ENCODE results near the gene ZBTB7C.
A peak's percentile ranks its signal among the peaks of the same experiment; 100 is the strongest.

ZBTB7C gene

GRCh38 chr18:48011926-48012465 is 397.2 kb downstream of the ZBTB7C start:
- H3K4me3 ChIP-seq (ENCODE audit: insufficient read length, low read depth): no peak overlapping the region
- no peak for DNase-seq (ENCODE audit: low read depth, low spot score)
- TF ChIP-seq YY1 (IDR thresholded peaks at IDR 0.05; ENCODE audit: insufficient read depth, insufficient read length) (no peak), SUZ12 (IDR thresholded peaks at IDR 0.05; ENCODE audit: extremely low read depth, insufficient read depth, insufficient read length) (no peak), ZNF274 (IDR thresholded peaks at IDR 0.05; ENCODE audit: low read depth, low read length) (no peak)
- H3K9me3 ChIP-seq (ENCODE audit: insufficient read depth, low read length): no peaks in the 10 kb centered on the region
- H3K27me3 ChIP-seq (ENCODE audit: insufficient read depth, insufficient read length): peaks cover 8% of the 10 kb centered on the region
- H3K36me3 ChIP-seq (ENCODE audit: insufficient read depth, insufficient read length, low read length): no peaks in the 10 kb centered on the region
- H3K4me1 ChIP-seq (ENCODE audit: insufficient read depth, insufficient read length): peaks cover 3% of the 10 kb centered on the region
- H3K9ac ChIP-seq (ENCODE audit: insufficient read length, low read depth): no peak overlapping the region

DNA sequence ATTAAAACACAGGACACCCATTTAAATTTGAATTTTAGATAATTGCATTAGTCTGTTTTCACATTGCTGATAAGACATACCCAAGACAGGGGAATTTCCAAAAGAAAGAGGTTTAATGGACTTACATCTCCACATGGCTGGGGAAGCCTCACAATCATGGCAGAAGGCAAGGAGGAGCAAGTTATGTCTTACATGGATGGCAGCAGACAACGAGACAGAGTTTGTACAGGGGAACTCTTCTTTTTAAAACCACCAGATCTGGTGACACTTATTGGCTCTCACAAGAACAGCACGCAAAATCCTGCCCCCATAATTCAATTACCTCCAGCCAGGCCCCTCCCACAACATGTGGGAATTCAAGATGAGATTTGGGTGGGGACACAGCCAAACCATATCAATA is 398.9 kb downstream of the ZBTB7C start:
- Histone ChIP-seq H3K36me3 (ENCODE audit: insufficient read depth, insufficient read length, low read length) (no peaks in the 10 kb centered on the region), H3K9me3 (ENCODE audit: insufficient read depth, low read length) (no peaks in the 10 kb centered on the region), H3K4me3 (ENCODE audit: insufficient read length, low read depth) (no peak overlapping the region), H3K4me1 (ENCODE audit: insufficient read depth, insufficient read length) (peaks cover 3% of the 10 kb centered on the region), H3K9ac (ENCODE audit: insufficient read length, low read depth) (no peak overlapping the region), H3K27me3 (ENCODE audit: insufficient read depth, insufficient read length) (peaks cover 9% of the 10 kb centered on the region)
- no peak for DNase-seq (ENCODE audit: low read depth, low spot score)
- TF ChIP-seq ZNF274 (IDR thresholded peaks at IDR 0.05; ENCODE audit: low read depth, low read length): no peak
- TF ChIP-seq SUZ12 (IDR thresholded peaks at IDR 0.05; ENCODE audit: extremely low read depth, insufficient read depth, insufficient read length): no peak
- no peak for TF ChIP-seq YY1 (IDR thresholded peaks at IDR 0.05; ENCODE audit: insufficient read depth, insufficient read length)

- no peaks in the 10 kb centered on the region for H3K9me3 ChIP-seq (ENCODE audit: insufficient read depth, low read length)
- H3K36me3 ChIP-seq (ENCODE audit: insufficient read depth, insufficient read length, low read length): no peaks in the 10 kb centered on the region
- no peak overlapping the region for H3K9ac ChIP-seq (ENCODE audit: insufficient read length, low read depth)
- TF ChIP-seq SUZ12 (IDR thresholded peaks at IDR 0.05; ENCODE audit: extremely low read depth, insufficient read depth, insufficient read length) (no peak), YY1 (IDR thresholded peaks at IDR 0.05; ENCODE audit: insufficient read depth, insufficient read length) (no peak), ZNF274 (IDR thresholded peaks at IDR 0.05; ENCODE audit: low read depth, low read length) (no peak)
- no peak for DNase-seq (ENCODE audit: low read depth, low spot score)
- H3K4me1 ChIP-seq (ENCODE audit: insufficient read depth, insufficient read length): peaks cover 3% of the 10 kb centered on the region
- peaks cover 9% of the 10 kb centered on the region for H3K27me3 ChIP-seq (ENCODE audit: insufficient read depth, insufficient read length)
- no peak overlapping the region for H3K4me3 ChIP-seq (ENCODE audit: insufficient read length, low read depth)
These were observed 400.0 kb downstream of the ZBTB7C start for GRCh38 chr18:48009116-48009745.

DNA sequence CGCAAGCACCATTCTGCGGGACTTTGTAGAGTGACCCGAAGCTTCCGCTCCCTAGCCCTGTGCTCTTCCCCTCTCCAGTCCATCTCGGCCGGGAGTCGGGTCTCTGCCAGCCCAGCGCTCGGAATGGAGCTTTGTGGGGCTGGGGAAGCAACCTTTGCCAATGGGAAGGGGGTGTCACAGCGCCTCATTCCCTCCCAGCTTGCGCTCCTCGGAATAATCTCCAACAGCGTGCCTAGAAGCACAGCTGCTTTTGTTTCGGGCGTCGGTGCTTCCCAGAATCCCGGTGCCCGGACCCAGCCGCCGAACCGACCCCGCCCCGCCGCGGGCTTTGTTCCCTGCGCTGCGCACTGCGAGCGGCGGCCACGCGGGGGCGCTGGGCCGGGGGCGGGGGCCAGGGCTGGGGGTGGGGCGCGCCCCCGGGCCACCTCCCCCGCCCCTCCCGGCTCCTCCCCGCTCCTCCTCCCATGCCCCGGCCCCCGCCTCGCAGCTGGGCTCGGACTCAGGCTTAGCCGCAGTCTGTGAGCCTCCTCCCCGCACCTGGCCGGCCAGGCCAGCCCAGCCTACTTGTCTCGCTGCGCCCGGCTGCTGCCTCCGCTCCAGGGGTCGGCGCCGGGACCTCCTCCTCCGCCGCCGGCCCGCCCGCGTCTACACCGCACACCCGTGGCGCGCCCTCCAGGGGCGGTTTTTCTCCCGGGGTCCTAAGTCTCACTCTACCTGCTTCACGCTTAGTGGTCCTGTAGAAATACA is 401.1 kb downstream of the ZBTB7C start:
- peak; percentile 50 for DNase-seq (ENCODE audit: low read depth, low spot score)
- peak overlapping the region; percentile 78 for H3K9ac ChIP-seq (ENCODE audit: insufficient read length, low read depth)
- peaks cover 8% of the 10 kb centered on the region for H3K4me1 ChIP-seq (ENCODE audit: insufficient read depth, insufficient read length)
- TF ChIP-seq SUZ12 (IDR thresholded peaks at IDR 0.05; ENCODE audit: extremely low read depth, insufficient read depth, insufficient read length): no peak
- no peak for TF ChIP-seq YY1 (IDR thresholded peaks at IDR 0.05; ENCODE audit: insufficient read depth, insufficient read length)
- TF ChIP-seq ZNF274 (IDR thresholded peaks at IDR 0.05; ENCODE audit: low read depth, low read length): no peak
- peak overlapping the region; percentile 55 for H3K4me3 ChIP-seq (ENCODE audit: insufficient read length, low read depth)
- H3K9me3 ChIP-seq (ENCODE audit: insufficient read depth, low read length): no peaks in the 10 kb centered on the region
- peaks cover 9% of the 10 kb centered on the region for H3K27me3 ChIP-seq (ENCODE audit: insufficient read depth, insufficient read length)
- H3K36me3 ChIP-seq (ENCODE audit: insufficient read depth, insufficient read length, low read length): no peaks in the 10 kb centered on the region

GRCh38 chr18:48007381-48007780 is 401.8 kb downstream of the ZBTB7C start:
- Histone ChIP-seq H3K9me3 (ENCODE audit: insufficient read depth, low read length) (no peaks in the 10 kb centered on the region), H3K4me3 (ENCODE audit: insufficient read length, low read depth) (peak overlapping the region; percentile 55), H3K9ac (ENCODE audit: insufficient read length, low read depth) (peak overlapping the region; percentile 78), H3K27me3 (ENCODE audit: insufficient read depth, insufficient read length) (peaks cover 9% of the 10 kb centered on the region), H3K36me3 (ENCODE audit: insufficient read depth, insufficient read length, low read length) (no peaks in the 10 kb centered on the region), H3K4me1 (ENCODE audit: insufficient read depth, insufficient read length) (peaks cover 11% of the 10 kb centered on the region)
- DNase-seq (ENCODE audit: low read depth, low spot score): no peak
- TF ChIP-seq SUZ12 (IDR thresholded peaks at IDR 0.05; ENCODE audit: extremely low read depth, insufficient read depth, insufficient read length): no peak
- TF ChIP-seq ZNF274 (IDR thresholded peaks at IDR 0.05; ENCODE audit: low read depth, low read length): no peak
- TF ChIP-seq YY1 (IDR thresholded peaks at IDR 0.05; ENCODE audit: insufficient read depth, insufficient read length): no peak

DNA sequence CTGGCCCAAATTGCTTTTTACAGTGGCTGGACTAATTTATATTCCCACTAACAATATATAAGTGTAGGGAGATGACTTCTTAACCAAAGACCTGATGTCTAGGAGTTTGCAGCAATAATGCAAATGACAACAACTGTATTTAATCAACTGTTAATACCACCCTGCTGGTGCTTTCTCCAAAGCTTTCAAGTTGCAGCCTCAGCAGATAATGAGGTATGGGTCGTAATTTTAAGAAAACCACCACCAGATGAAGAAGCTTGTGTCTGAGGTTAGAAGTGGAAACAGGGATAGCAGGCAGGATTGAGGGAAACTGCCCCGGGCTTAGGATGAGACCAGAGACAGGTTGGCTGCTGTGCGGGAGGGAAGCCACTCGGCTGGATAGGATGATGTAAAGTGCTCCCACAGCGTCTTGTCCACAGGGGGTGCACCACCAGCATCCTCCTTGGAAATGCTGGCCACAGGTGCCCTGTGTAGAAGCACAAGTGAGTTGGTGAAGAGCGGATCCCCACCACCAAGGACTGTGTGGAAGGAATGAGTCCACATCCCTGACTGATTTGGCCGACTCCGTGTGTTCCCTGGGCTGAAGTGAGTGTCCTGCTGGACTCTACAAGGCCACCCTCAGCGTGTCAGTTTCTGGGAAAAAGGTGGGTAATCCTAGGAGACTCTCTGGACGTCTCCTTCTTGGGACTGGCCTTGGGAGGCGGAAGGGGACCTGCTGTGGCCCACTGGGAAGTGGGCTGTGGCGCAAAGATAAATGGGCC is 402.6 kb downstream of the ZBTB7C start:
- no peak for DNase-seq (ENCODE audit: low read depth, low spot score)
- TF ChIP-seq ZNF274 (IDR thresholded peaks at IDR 0.05; ENCODE audit: low read depth, low read length): no peak
- no peak for TF ChIP-seq YY1 (IDR thresholded peaks at IDR 0.05; ENCODE audit: insufficient read depth, insufficient read length)
- TF ChIP-seq SUZ12 (IDR thresholded peaks at IDR 0.05; ENCODE audit: extremely low read depth, insufficient read depth, insufficient read length): no peak

More for the DNA sequence above, 402.6 kb downstream of the ZBTB7C start:
- Histone ChIP-seq H3K9ac (ENCODE audit: insufficient read length, low read depth) (no peak overlapping the region), H3K36me3 (ENCODE audit: insufficient read depth, insufficient read length, low read length) (no peaks in the 10 kb centered on the region), H3K27me3 (ENCODE audit: insufficient read depth, insufficient read length) (peaks cover 9% of the 10 kb centered on the region), H3K9me3 (ENCODE audit: insufficient read depth, low read length) (no peaks in the 10 kb centered on the region), H3K4me1 (ENCODE audit: insufficient read depth, insufficient read length) (peaks cover 11% of the 10 kb centered on the region), H3K4me3 (ENCODE audit: insufficient read length, low read depth) (no peak overlapping the region)

Data from NT2/D1 (cell line).